Caco-2 (cell line): ENCODE results near the gene PATL2. TPM values are rescaled to one million over a fixed set of nuclear protein-coding genes. Genes with fewer than 3 reads are reported as not detected.
"Not testable (repeated sequence)": the region's sequence is repeated elsewhere in the genome, so short reads cannot be mapped to it uniquely, and the experiment has no call there.

Experiments used
- BruUV-seq: library from RNA; stranded (reverse); fragments of 400-500 nt; replicated peaks from 2 replicates; lab custom pipeline; 2021; lab: Mats Ljungman, UMichigan
- CTCF ChIA-PET: fragments of 300-600 bp; sonication (Branson Sonifier 250); formaldehyde crosslinking; loops from one replicate; lab custom pipeline; 2022; ENCODE audit warnings: antibody characterized with exemption; lab: Charles Lee
- POLR2A ChIA-PET: fragments of 300-600 bp; sonication (Branson Sonifier 250); formaldehyde crosslinking; loops from one replicate; lab custom pipeline; 2022; ENCODE audit warnings: antibody characterized with exemption; lab: Charles Lee
- DNase-seq, 2 experiments: peaks; one replicate each; pipeline versions ENCODE4 v3.0.0 to v3.0.0-alpha.2; 2020 to 2022
- H3K27me3 ChIP-seq: replicated peaks from 2 replicates; pipeline ENCODE4 v1.6.0; 2011; ENCODE audit warnings: low read length; ENCODE audit not compliant: control insufficient read depth, insufficient read depth
- H3K36me3 ChIP-seq: 2 replicates; pipeline ENCODE4 v1.5.1; 2011; ENCODE audit warnings: low read length; ENCODE audit not compliant: control insufficient read depth, insufficient read depth
- H3K4me1 ChIP-seq: fragments of 250-450 bp; sonication (Bioruptor Pico); 2 replicates; pipeline ENCODE4 v1.5.1; 2020; ENCODE audit warnings: mild to moderate bottlenecking
- H3K4me3 ChIP-seq: 2 replicates; pipeline ENCODE4 v1.5.1; 2011; ENCODE audit warnings: low read depth, mild to moderate bottlenecking, control low read depth, low read length
- H3K9me3 ChIP-seq: fragments of 250-450 bp; sonication (Bioruptor Pico); 2 replicates; pipeline ENCODE4 v1.5.1; 2020; ENCODE audit warnings: mild to moderate bottlenecking, moderate library complexity
- H3K27ac Mint-ChIP-seq: one replicate; pipeline ENCODE4 v1.8.0; 2022; ENCODE audit warnings: mixed read lengths; ENCODE audit not compliant: unreplicated experiment
- H3K27me3 Mint-ChIP-seq: one replicate; pipeline ENCODE4 v1.8.0; 2022; ENCODE audit warnings: mixed read lengths; ENCODE audit not compliant: insufficient read depth, unreplicated experiment
- H3K36me3 Mint-ChIP-seq: one replicate; pipeline ENCODE4 v1.8.0; 2022; ENCODE audit warnings: mild to moderate bottlenecking, mixed read lengths; ENCODE audit not compliant: insufficient read depth, unreplicated experiment
- H3K4me1 Mint-ChIP-seq: one replicate; pipeline ENCODE4 v1.8.0; 2022; ENCODE audit warnings: low read depth, mixed read lengths; ENCODE audit not compliant: unreplicated experiment
- H3K4me3 Mint-ChIP-seq: one replicate; pipeline ENCODE4 v1.8.0; 2022; ENCODE audit warnings: mild to moderate bottlenecking, moderate library complexity, mixed read lengths; ENCODE audit not compliant: unreplicated experiment
- H3K9me3 Mint-ChIP-seq: one replicate; pipeline ENCODE4 v1.8.0; 2022; ENCODE audit warnings: mixed read lengths; ENCODE audit not compliant: unreplicated experiment
- CTCF ChIP-seq, 2 experiments: fragments of 200-600 bp in 1 of 2; IDR thresholded peaks; 1 replicate in 1 of 2; 2 replicates in 1 of 2; pipeline versions ENCODE4 v1.5.1 to v1.8.0; 2011 to 2022; ENCODE audit warnings: antibody characterized with exemption in 1 of 2, control low read depth in 1 of 2, inconsistent platforms in 1 of 2, low read depth in 1 of 2, low read length in 1 of 2, mild to moderate bottlenecking in 1 of 2, moderate library complexity in 1 of 2; ENCODE audit not compliant: insufficient read depth in 1 of 2, severe bottlenecking in 1 of 2, unreplicated experiment in 1 of 2
- intact Hi-C: fragments of 100-400 bp; cut with micrococcal nuclease; formaldehyde crosslinking; loops from one replicate; pipeline ENCODE4 v1.10.0; 2022; ENCODE audit not compliant: unreplicated experiment
- total RNA-seq: library from RNA; stranded (reverse); gene quantifications from 2 replicates; pipeline ENCODE4 v1.2.3, GENCODE V29; 2022

The PATL2 gene
- total RNA-seq, 1 experiment from 2014 or later: 0.32 TPM

GRCh38 chr15:44633603-44634002 is 77.5 kb downstream of the PATL2 start:
- H3K4me1 Mint-ChIP-seq: no peaks in the 10 kb centered on the region
- TF ChIP-seq CTCF (IDR thresholded peaks at IDR 0.05; ENCODE audit: insufficient read depth in 1 of 2, low read depth in 1 of 2, low read length in 1 of 2, severe bottlenecking in 1 of 2, unreplicated experiment in 1 of 2): no peak
- H3K36me3 Mint-ChIP-seq: peaks cover 62% of the 10 kb centered on the region
- Histone ChIP-seq H3K36me3 (no peaks in the 10 kb centered on the region; the same call in 1 of the 2 replicates), H3K27me3 (no peaks in the 10 kb centered on the region), H3K9me3 (no peaks in the 10 kb centered on the region), H3K4me3 (no peak overlapping the region), H3K4me1 (no peaks in the 10 kb centered on the region)
- no peaks in the 10 kb centered on the region for H3K27me3 Mint-ChIP-seq
- no peak for DNase-seq
- H3K4me3 Mint-ChIP-seq: no peak overlapping the region
- no peak overlapping the region for H3K27ac Mint-ChIP-seq
- ChIA-PET POLR2A (interaction anchor here (0.6 kb wide), 1 partner anchor 99 kb away, joined by 4 read pairs; no protein-coding TSS in a partner anchor), CTCF (no interaction called here)
- H3K9me3 Mint-ChIP-seq: no peaks in the 10 kb centered on the region
- no TSS peak for BruUV-seq
- intact Hi-C loops: no loop called here

GRCh38 chr15:44625286-44625685 is 85.8 kb downstream of the PATL2 start:
- not testable (repeated sequence) for DNase-seq, H3K27ac Mint-ChIP-seq, H3K4me1 ChIP-seq

GRCh38 chr15:44623178-44623577 is 87.9 kb downstream of the PATL2 start:
- no peaks in the 10 kb centered on the region for H3K9me3 ChIP-seq
- H3K4me1 ChIP-seq: no peaks in the 10 kb centered on the region
- no TSS peak for BruUV-seq
- H3K27me3 Mint-ChIP-seq: no peaks in the 10 kb centered on the region
- no peak overlapping the region for H3K4me3 Mint-ChIP-seq
- H3K4me1 Mint-ChIP-seq: no peaks in the 10 kb centered on the region
- no peaks in the 10 kb centered on the region; the same call in 1 of the 2 replicates for H3K36me3 ChIP-seq
- H3K9me3 Mint-ChIP-seq: no peaks in the 10 kb centered on the region
- no peak for DNase-seq
- H3K27me3 ChIP-seq: no peaks in the 10 kb centered on the region
- CTCF ChIA-PET: no interaction called here
- intact Hi-C loops: no loop called here
- peaks cover 30% of the 10 kb centered on the region for H3K36me3 Mint-ChIP-seq
- TF ChIP-seq CTCF (IDR thresholded peaks at IDR 0.05; ENCODE audit: insufficient read depth in 1 of 2, low read depth in 1 of 2, low read length in 1 of 2, severe bottlenecking in 1 of 2, unreplicated experiment in 1 of 2): no peak
- POLR2A ChIA-PET: no interaction called here
- H3K27ac Mint-ChIP-seq: no peak overlapping the region
- no peak overlapping the region for H3K4me3 ChIP-seq

More at GRCh38 chr15:44625286-44625685, 85.8 kb downstream of the PATL2 start:
- H3K4me3 Mint-ChIP-seq, H3K36me3 ChIP-seq, POLR2A ChIA-PET, H3K27me3 Mint-ChIP-seq, H3K4me1 Mint-ChIP-seq, H3K9me3 Mint-ChIP-seq, H3K9me3 ChIP-seq, H3K27me3 ChIP-seq, H3K4me3 ChIP-seq, CTCF ChIA-PET, intact Hi-C loops, BruUV-seq: not testable (repeated sequence)
- H3K36me3 Mint-ChIP-seq: peaks cover 41% of the 10 kb centered on the region

- no peak overlapping the region for H3K4me3 Mint-ChIP-seq
- no peaks in the 10 kb centered on the region for H3K27me3 Mint-ChIP-seq
- Histone ChIP-seq H3K4me1 (no peaks in the 10 kb centered on the region), H3K9me3 (no peaks in the 10 kb centered on the region), H3K27me3 (no peaks in the 10 kb centered on the region), H3K36me3 (no peaks in the 10 kb centered on the region; the same call in 1 of the 2 replicates), H3K4me3 (no peak overlapping the region)
- H3K36me3 Mint-ChIP-seq: peaks cover 17% of the 10 kb centered on the region
- no peak for DNase-seq
- intact Hi-C loops: no loop called here
- no peak overlapping the region for H3K27ac Mint-ChIP-seq
- CTCF ChIA-PET: no interaction called here
- POLR2A ChIA-PET: no interaction called here
- no peak for TF ChIP-seq CTCF (IDR thresholded peaks at IDR 0.05; ENCODE audit: insufficient read depth in 1 of 2, low read depth in 1 of 2, low read length in 1 of 2, severe bottlenecking in 1 of 2, unreplicated experiment in 1 of 2)
- no peaks in the 10 kb centered on the region for H3K9me3 Mint-ChIP-seq
- no TSS peak for BruUV-seq
- H3K4me1 Mint-ChIP-seq: no peaks in the 10 kb centered on the region
These were observed 91.0 kb downstream of the PATL2 start for GRCh38 chr15:44620081-44620480.
